IPS-20b (cell line): ENCODE data around the gene MYRF.

Experiments
- H3K27ac ChIP-seq: one replicate; pipeline ENCODE4 v1.5.1; 2013; ENCODE audit warnings: low read length
- H3K27me3 ChIP-seq: 2 replicates; pipeline ENCODE4 v1.6.1; 2013; ENCODE audit warnings: mild to moderate bottlenecking, low read length, inconsistent platforms; ENCODE audit not compliant: insufficient read depth
- H3K36me3 ChIP-seq: 2 replicates; pipeline ENCODE4 v1.6.1; 2013; ENCODE audit warnings: low read depth, mild to moderate bottlenecking, inconsistent platforms, low read length, moderate library complexity; ENCODE audit not compliant: insufficient read depth
- H3K4me1 ChIP-seq: 2 replicates; pipeline ENCODE4 v1.6.1; 2013; ENCODE audit warnings: mild to moderate bottlenecking, control low read depth, inconsistent platforms, low read length, moderate library complexity; ENCODE audit not compliant: insufficient read depth
- H3K4me3 ChIP-seq: 2 replicates; pipeline ENCODE4 v1.5.1; 2013; ENCODE audit warnings: mild to moderate bottlenecking, low read length, inconsistent platforms
- H3K9ac ChIP-seq: 2 replicates; pipeline ENCODE4 v1.6.1; 2013; ENCODE audit warnings: low read depth, mild to moderate bottlenecking, inconsistent platforms, low read length, moderate library complexity
- H3K9me3 ChIP-seq: 2 replicates; pipeline ENCODE4 v1.6.1; 2013; ENCODE audit warnings: mild to moderate bottlenecking, low read depth, low read length, inconsistent platforms; ENCODE audit not compliant: insufficient read depth

MYRF gene

GRCh38 chr11:61774411-61774810 lies 22.0 kb downstream of the MYRF start:
- Histone ChIP-seq H3K4me3 (no peak overlapping the region), H3K27ac (no peak overlapping the region), H3K9me3 (no peaks in the 10 kb centered on the region), H3K36me3 (no peaks in the 10 kb centered on the region), H3K9ac (no peak overlapping the region), H3K4me1 (peaks cover 7% of the 10 kb centered on the region; the same call in 1 of the 2 replicates), H3K27me3 (no peaks in the 10 kb centered on the region)

GRCh38 chr11:61775106-61775505 lies 22.7 kb downstream of the MYRF start:
- H3K27ac ChIP-seq = no peak overlapping the region
- H3K27me3 ChIP-seq = no peaks in the 10 kb centered on the region
- peaks cover 7% of the 10 kb centered on the region; the same call in 1 of the 2 replicates for H3K4me1 ChIP-seq
- H3K9me3 ChIP-seq = no peaks in the 10 kb centered on the region
- H3K4me3 ChIP-seq = no peak overlapping the region
- H3K9ac ChIP-seq = no peak overlapping the region
- H3K36me3 ChIP-seq = no peaks in the 10 kb centered on the region

GRCh38 chr11:61775606-61776554 lies 23.4 kb downstream of the MYRF start:
- Histone ChIP-seq H3K36me3 (no peaks in the 10 kb centered on the region), H3K27ac (no peak overlapping the region), H3K27me3 (no peaks in the 10 kb centered on the region), H3K9ac (no peak overlapping the region), H3K4me1 (peaks cover 7% of the 10 kb centered on the region; the same call in 1 of the 2 replicates), H3K9me3 (no peaks in the 10 kb centered on the region), H3K4me3 (no peak overlapping the region)

- no peak overlapping the region for H3K27ac ChIP-seq
- H3K9me3 ChIP-seq = no peaks in the 10 kb centered on the region
- peaks cover 7% of the 10 kb centered on the region; the same call in 1 of the 2 replicates for H3K4me1 ChIP-seq
- H3K9ac ChIP-seq = no peak overlapping the region
- H3K36me3 ChIP-seq = no peaks in the 10 kb centered on the region
- H3K27me3 ChIP-seq = no peaks in the 10 kb centered on the region
- no peak overlapping the region for H3K4me3 ChIP-seq
These were observed 24.2 kb downstream of the MYRF start for GRCh38 chr11:61776561-61777075.

- Histone ChIP-seq H3K27me3 (no peaks in the 10 kb centered on the region), H3K4me1 (peaks cover under 1% of the 10 kb centered on the region; the same call in 1 of the 2 replicates), H3K27ac (no peak overlapping the region), H3K9ac (no peak overlapping the region), H3K4me3 (no peak overlapping the region), H3K9me3 (no peaks in the 10 kb centered on the region), H3K36me3 (no peaks in the 10 kb centered on the region)
These were observed 25.0 kb downstream of the MYRF start for GRCh38 chr11:61777234-61778090.

- Histone ChIP-seq H3K36me3 (no peaks in the 10 kb centered on the region), H3K4me3 (no peak overlapping the region), H3K27ac (no peak overlapping the region), H3K27me3 (no peaks in the 10 kb centered on the region), H3K4me1 (no peaks in the 10 kb centered on the region), H3K9ac (no peak overlapping the region), H3K9me3 (no peaks in the 10 kb centered on the region)
These were observed 26.0 kb downstream of the MYRF start for GRCh38 chr11:61778357-61778886.

GRCh38 chr11:61778920-61779650 lies 26.6 kb downstream of the MYRF start:
- no peak overlapping the region for H3K4me3 ChIP-seq
- no peaks in the 10 kb centered on the region for H3K27me3 ChIP-seq
- H3K4me1 ChIP-seq = no peaks in the 10 kb centered on the region
- H3K27ac ChIP-seq = no peak overlapping the region
- H3K36me3 ChIP-seq = no peaks in the 10 kb centered on the region
- H3K9me3 ChIP-seq = no peaks in the 10 kb centered on the region
- no peak overlapping the region for H3K9ac ChIP-seq

- H3K27ac ChIP-seq = no peak overlapping the region
- H3K27me3 ChIP-seq = no peaks in the 10 kb centered on the region
- H3K9ac ChIP-seq = no peak overlapping the region
- no peaks in the 10 kb centered on the region for H3K4me1 ChIP-seq
- H3K4me3 ChIP-seq = no peak overlapping the region
- H3K9me3 ChIP-seq = no peaks in the 10 kb centered on the region
- H3K36me3 ChIP-seq = peaks cover 8% of the 10 kb centered on the region
These were observed 27.5 kb downstream of the MYRF start for GRCh38 chr11:61779666-61780525.

- H3K27me3 ChIP-seq = no peaks in the 10 kb centered on the region
- no peak overlapping the region for H3K4me3 ChIP-seq
- no peak overlapping the region for H3K9ac ChIP-seq
- no peaks in the 10 kb centered on the region for H3K9me3 ChIP-seq
- no peak overlapping the region for H3K27ac ChIP-seq
- peaks cover 15% of the 10 kb centered on the region for H3K36me3 ChIP-seq
- H3K4me1 ChIP-seq = no peaks in the 10 kb centered on the region
These were observed 28.2 kb downstream of the MYRF start for GRCh38 chr11:61780581-61781162.

- Histone ChIP-seq H3K9me3 (no peaks in the 10 kb centered on the region), H3K4me3 (no peak overlapping the region), H3K27ac (no peak overlapping the region), H3K27me3 (no peaks in the 10 kb centered on the region), H3K4me1 (no peaks in the 10 kb centered on the region), H3K9ac (no peak overlapping the region), H3K36me3 (peaks cover 24% of the 10 kb centered on the region)
These were observed 29.1 kb downstream of the MYRF start for GRCh38 chr11:61781585-61781984.
